Measurements from ENCODE around the gene SOHLH1.

- TF ChIP-seq SIN3A (IDR thresholded peaks at IDR 0.05; ENCODE audit: borderline replicate concordance, insufficient read depth, low read depth, low read length) (no peak), POLR2AphosphoS5 (IDR thresholded peaks at IDR 0.05; ENCODE audit: low read depth, low read length) (no peak)
Measured at GRCh38 chr9:135745189-135745588, 45.9 kb upstream of the SOHLH1 start.
